ENCODE results near the gene RNU6-9.

The RNU6-9 gene

DNA sequence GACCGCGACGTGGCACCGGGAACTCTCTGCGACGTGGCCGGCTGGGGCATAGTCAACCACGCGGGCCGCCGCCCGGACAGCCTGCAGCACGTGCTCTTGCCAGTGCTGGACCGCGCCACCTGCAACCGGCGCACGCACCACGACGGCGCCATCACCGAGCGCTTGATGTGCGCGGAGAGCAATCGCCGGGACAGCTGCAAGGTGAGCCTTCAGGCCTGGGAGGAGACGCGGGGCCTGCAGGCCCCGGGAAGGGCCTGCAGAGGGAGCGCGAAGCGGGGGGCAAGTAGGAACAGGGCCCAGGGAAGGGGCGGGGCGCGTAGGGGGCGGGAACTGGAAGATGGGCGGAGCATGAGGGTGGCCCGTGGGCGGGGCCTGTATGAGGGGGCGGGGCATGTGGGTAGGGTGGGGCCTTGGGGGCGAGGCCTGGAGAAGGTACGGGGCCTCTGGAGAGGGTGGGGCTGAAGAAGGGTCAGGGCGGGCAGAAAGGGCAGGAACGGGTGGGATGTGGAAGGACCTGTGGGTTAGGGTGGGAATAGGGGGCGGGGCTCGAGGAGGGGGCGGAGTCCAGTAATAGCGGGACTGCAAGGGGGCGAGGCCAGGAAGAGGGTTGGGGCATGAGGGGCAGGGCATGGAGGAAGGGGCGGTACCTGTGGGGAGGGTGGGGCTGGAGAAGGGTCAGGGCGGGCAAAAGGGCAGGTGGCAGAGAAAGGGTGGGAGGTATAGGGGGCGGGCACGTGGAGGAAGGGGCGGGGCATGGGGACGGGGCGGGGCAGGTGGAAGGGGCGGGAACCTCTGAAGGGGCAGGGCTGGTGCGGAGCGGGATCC is 31.3 kb upstream of the RNU6-9 start:
- H3K4me3 ChIP-seq (ENCODE audit: low read depth, low read length) = no peak overlapping the region
- CTCF ChIA-PET = interaction anchor here (1.9 kb wide), 1 partner anchor 92 kb away, joined by 7 read pairs; no protein-coding TSS in a partner anchor
- DNase-seq (ENCODE audit: low read depth, low spot score) = no peak
- POLR2A ChIA-PET = no interaction called here
- TF ChIP-seq, protein P1, sequence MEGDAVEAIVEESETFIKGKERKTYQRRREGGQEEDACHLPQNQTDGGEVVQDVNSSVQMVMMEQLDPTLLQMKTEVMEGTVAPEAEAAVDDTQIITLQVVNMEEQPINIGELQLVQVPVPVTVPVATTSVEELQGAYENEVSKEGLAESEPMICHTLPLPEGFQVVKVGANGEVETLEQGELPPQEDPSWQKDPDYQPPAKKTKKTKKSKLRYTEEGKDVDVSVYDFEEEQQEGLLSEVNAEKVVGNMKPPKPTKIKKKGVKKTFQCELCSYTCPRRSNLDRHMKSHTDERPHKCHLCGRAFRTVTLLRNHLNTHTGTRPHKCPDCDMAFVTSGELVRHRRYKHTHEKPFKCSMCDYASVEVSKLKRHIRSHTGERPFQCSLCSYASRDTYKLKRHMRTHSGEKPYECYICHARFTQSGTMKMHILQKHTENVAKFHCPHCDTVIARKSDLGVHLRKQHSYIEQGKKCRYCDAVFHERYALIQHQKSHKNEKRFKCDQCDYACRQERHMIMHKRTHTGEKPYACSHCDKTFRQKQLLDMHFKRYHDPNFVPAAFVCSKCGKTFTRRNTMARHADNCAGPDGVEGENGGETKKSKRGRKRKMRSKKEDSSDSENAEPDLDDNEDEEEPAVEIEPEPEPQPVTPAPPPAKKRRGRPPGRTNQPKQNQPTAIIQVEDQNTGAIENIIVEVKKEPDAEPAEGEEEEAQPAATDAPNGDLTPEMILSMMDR (IDR thresholded peaks at IDR 0.05; ENCODE audit: insufficient read depth, low read length, missing control alignments) = no peak

DNA sequence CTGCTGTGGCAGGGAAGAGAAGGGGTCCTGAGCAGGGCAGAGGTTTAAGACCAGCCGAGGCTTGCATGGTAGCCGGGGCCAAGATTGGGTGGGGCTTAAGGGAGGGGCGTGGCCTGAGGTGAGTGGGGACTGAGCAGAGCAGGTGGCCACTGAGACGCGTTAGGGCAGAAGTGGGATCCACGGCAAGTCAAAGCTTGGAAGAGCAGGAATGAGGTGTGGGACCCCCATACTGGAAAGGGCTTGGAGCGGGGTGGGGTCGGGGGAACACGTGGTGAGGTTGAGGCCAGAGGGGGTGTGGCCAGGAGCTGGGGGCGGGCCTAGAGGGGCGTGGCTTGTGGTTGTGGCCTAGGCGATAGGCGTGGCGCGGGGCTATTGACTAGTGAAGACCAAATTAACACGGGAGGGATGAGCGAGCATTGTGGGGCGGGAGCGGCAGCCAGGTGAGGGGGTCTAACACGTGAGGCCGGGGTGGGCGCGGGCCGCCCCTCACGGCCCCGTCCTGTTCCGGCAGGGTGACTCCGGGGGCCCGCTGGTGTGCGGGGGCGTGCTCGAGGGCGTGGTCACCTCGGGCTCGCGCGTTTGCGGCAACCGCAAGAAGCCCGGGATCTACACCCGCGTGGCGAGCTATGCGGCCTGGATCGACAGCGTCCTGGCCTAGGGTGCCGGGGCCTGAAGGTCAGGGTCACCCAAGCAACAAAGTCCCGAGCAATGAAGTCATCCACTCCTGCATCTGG is 30.5 kb upstream of the RNU6-9 start:
- TF ChIP-seq, protein P1 (IDR thresholded peaks at IDR 0.05; ENCODE audit: insufficient read depth, low read length, missing control alignments) = no peak
- ChIA-PET POLR2A (interaction anchor here (1.0 kb wide), 1 partner anchor 64 kb away, joined by 4 read pairs; no protein-coding TSS in a partner anchor), CTCF (interaction anchor here (0.7 to 4.0 kb wide), 9 partner anchors 13 to 139 kb away, joined by 3 to 20 read pairs (median 3); no protein-coding TSS in a partner anchor)
- no peak for DNase-seq (ENCODE audit: low read depth, low spot score)
- no peak overlapping the region for H3K4me3 ChIP-seq (ENCODE audit: low read depth, low read length)

DNA sequence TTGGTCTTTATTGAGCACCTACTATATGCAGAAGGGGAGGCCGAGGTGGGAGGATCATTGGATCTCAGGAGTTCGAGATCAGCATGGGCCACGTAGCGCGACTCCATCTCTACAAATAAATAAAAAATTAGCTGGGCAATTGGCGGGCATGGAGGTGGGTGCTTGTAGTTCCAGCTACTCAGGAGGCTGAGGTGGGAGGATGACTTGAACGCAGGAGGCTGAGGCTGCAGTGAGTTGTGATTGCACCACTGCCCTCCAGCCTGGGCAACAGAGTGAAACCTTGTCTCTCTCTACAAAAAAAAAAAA is 30.0 kb upstream of the RNU6-9 start:
- TF ChIP-seq, protein P1 (IDR thresholded peaks at IDR 0.05; ENCODE audit: insufficient read depth, low read length, missing control alignments) = no peak
- POLR2A ChIA-PET = interaction anchor here (1.0 kb wide), 2 partner anchors 30 to 65 kb away, joined by 3 to 4 read pairs; partner anchors contain the start of genes MED16 and RNU6-9
- CTCF ChIA-PET = interaction anchor here (0.7 to 4.0 kb wide), 10 partner anchors 13 to 138 kb away, joined by 3 to 20 read pairs (median 4); no protein-coding TSS in a partner anchor
- H3K4me3 ChIP-seq (ENCODE audit: low read depth, low read length) = no peak overlapping the region
- DNase-seq (ENCODE audit: low read depth, low spot score) = no peak

DNA sequence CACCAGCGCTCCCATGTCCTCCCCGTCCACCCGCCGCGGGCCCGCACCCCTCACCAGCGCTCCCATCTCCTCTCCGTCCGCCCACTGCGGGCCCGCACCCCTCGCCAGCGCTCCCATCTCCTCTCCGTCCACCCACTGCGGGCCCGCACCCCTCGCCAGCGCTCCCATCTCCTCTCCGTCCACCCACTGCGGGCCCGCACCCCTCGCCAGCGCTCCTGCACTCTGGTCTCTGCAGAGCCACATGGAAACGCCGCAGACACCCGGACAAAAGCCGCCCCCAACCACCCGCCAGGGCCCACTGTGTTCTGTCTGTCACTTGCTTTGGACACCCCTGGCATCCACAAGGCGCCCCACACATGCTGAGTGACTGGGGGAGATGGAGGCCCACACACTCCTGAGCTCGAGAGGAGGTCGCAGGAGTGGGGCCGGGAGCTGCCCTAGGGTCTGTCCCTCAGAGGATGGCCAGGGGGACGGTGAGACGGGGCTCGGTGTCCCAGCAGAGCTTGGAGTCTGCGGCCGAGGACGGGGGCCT is 26.4 kb upstream of the RNU6-9 start:
- H3K4me3 ChIP-seq (ENCODE audit: low read depth, low read length) = no peak overlapping the region
- ChIA-PET POLR2A (no interaction called here), CTCF (interaction anchor here (1.1 kb wide), 1 partner anchor 10 kb away, joined by 3 read pairs; no protein-coding TSS in a partner anchor)
- no peak for DNase-seq (ENCODE audit: low read depth, low spot score)
- TF ChIP-seq, protein P1 (IDR thresholded peaks at IDR 0.05; ENCODE audit: insufficient read depth, low read length, missing control alignments) = no peak

DNA sequence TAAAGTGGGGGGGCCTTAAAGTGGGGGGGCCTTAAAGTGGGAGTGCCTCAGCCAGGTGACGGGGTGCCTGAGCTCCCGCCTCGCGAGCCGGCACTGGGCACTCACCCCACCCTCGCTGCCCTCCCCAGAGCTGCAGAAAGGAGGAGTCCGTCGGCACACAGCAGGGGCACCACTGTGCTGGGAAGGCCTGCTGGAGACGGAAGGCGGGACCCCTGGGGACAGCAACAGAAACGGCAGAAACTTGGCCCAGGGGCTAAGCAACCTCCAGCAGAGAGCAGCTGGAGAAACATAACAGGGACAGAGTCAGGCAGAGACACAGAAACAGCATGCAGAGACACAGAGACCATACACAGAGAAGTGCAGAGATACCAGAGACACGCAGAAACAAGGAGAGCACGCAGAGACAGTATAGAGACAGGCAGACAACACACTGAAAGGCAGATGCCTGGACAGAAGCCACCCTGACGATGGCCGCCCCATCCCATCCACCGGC is 25.9 kb upstream of the RNU6-9 start:
- CTCF ChIA-PET = interaction anchor here (1.1 kb wide), 1 partner anchor 11 kb away, joined by 3 read pairs; no protein-coding TSS in a partner anchor
- no peak overlapping the region for H3K4me3 ChIP-seq (ENCODE audit: low read depth, low read length)
- POLR2A ChIA-PET = no interaction called here
- TF ChIP-seq, protein P1 (IDR thresholded peaks at IDR 0.05; ENCODE audit: insufficient read depth, low read length, missing control alignments) = no peak
- no peak for DNase-seq (ENCODE audit: low read depth, low spot score)

All from AG04449 (cell line).